ENCODE results near the gene ZNF3.

DNA sequence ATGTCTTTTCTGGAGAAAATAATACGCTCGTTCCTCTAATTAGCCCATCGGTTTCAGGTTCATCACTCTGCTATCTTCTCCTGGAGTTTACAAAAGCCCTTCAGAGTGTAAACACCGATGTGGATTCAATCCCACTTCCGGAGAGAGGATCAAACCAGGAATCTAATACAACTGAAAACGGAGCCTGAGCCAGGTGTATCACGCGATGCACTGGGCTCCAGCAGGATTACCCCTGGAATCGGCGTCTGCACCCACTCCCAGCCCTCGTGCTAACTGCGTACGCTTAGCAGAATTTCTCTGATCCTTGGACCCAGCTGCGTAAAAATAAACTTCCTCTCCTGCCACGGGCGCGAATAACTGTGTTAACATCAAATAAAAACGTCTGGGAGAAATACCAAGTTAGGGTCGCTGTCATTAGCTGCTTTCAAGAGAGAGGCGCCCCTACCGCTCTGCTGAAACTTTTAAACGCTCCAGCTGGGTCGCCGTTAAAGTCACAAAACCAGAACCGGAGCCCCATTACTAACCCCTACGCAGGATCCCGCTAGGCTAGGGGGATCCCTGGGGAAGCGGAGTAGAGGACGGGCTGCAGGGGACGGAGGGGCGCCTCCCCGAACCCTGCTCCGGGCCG, 502 bp downstream of the ZNF3 start:
- TF ChIP-seq FOXK2 (IDR thresholded peaks at IDR 0.05) (no peak), BHLHE40 (IDR thresholded peaks at IDR 0.05; ENCODE audit: borderline replicate concordance) (no peak), HDGF (IDR thresholded peaks at IDR 0.05; ENCODE audit: borderline replicate concordance) (no peak), TARDBP (IDR thresholded peaks at IDR 0.05) (no peak), FOXA1 (IDR thresholded peaks at IDR 0.05) (no peak), SP1 (IDR thresholded peaks at IDR 0.05) (no peak), SUZ12 (IDR thresholded peaks at IDR 0.05) (no peak), NFRKB (IDR thresholded peaks at IDR 0.05) (no peak), ARNT (IDR thresholded peaks at IDR 0.05) (no peak), FOXM1 (IDR thresholded peaks at IDR 0.05; ENCODE audit: borderline replicate concordance) (no peak), ELF4 (IDR thresholded peaks at IDR 0.05) (no peak), L3MBTL2 (conservative IDR thresholded peaks at IDR 0.05) (no peak), ZNF384 (IDR thresholded peaks at IDR 0.05) (no peak)
- TF ChIP-seq, protein P1, sequence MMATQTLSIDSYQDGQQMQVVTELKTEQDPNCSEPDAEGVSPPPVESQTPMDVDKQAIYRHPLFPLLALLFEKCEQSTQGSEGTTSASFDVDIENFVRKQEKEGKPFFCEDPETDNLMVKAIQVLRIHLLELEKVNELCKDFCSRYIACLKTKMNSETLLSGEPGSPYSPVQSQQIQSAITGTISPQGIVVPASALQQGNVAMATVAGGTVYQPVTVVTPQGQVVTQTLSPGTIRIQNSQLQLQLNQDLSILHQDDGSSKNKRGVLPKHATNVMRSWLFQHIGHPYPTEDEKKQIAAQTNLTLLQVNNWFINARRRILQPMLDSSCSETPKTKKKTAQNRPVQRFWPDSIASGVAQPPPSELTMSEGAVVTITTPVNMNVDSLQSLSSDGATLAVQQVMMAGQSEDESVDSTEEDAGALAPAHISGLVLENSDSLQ (IDR thresholded peaks at IDR 0.05), result no peak
